ENCODE data around the gene PDZRN4.
"Not testable (repeated sequence)": the region's sequence is repeated elsewhere in the genome, so short reads cannot be mapped to it uniquely, and the experiment has no call there.

The PDZRN4 gene

DNA sequence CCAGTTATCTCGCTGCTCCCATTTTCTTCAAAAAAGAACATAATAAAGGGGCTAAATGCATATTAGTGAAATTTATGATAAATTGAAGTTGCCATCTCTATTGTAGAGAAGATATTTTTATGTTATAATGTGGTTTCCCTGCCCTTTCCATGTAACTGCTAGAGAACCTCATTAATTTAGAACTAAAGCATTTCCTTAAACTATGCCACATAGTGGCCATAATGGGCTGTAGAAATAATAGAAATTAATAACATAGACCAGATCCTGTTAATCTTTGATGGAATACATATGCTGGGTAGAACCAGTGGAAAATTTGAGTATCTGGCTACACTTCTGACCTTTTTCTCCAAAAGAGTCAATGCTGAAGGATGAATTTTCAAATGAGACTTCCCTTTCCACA, 376.7 kb downstream of the PDZRN4 start:
- DNase-seq = no peak

DNA sequence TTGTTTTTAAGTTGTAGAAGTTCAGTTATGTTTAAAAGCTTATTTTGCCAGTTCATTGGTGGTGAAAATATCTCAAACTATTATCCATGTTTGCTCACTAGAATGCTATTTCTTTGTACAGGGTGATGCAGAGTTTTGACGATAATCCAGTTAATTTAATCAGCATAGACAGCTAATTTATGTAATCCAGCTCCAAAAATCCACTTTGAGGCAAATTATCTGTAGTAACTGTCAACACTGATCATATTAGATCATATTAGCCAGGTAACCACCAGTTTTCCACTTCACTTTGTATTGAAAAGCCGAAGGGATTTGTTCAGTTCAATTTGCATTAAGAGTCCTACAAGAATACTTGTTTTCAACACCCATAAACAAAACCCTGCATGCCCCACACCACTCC, 378.6 kb downstream of the PDZRN4 start:
- DNase-seq = no peak

GRCh38 chr12:41573445-41573844, 385.3 kb downstream of the PDZRN4 start:
- no peak for DNase-seq

- no peak for DNase-seq
These were observed 388.8 kb downstream of the PDZRN4 start for GRCh38 chr12:41576925-41577324.

DNA sequence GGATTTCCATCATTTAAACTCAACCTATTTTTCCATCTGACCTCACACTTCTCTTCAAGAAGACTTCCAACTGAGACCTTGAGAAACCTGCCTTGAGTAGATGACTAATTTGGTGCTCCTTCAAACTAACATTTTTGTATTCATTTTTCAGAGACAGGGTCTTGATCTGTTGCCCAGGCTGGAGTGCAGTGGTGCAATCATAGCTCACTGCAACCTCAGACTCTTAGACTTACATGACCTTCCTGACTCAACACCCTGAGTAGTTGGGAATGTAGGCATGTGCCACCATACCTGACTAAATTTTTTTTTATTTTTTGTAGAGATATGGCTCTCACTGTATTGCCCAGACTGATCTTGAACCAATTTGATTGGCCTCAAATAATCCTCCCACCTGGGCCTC, 389.9 kb downstream of the PDZRN4 start:
- no peak for DNase-seq

DNA sequence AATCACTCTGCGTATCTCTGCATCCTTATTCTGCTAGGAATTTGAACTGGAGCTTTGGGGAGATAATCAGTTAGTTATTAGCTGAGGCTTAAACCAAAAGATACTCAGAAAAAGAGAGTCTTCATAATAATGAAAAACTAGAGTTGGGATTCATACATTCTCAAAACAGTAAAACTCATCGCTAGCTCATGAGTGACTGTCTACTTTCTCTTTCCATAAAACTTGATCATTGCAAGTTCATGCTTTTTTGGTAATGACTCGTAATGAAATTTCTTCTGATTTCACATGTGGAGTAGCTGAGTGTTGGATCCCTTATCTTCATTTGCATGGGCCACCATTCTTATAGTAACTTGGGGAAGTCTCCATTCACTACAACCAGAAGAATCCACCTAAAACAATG, 397.7 kb downstream of the PDZRN4 start:
- no peak for DNase-seq

DNA sequence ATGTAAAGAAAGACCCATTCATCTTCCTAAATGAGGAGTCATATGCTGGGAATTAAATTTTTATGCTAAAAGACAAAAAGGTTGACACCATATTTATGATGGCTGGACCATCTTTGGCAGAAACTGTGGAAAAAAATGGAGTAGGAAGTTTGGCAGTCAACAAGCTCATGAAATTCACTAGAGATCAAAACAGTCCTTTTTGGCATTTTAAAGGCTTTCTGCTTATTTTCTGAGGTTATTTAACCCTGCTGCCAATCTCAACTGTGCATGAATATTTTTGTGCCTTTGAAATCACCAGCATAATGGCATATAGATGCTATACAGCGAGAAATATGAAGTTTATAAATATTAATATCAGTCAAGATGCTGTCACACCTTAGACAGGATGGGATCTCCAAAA, 399.5 kb downstream of the PDZRN4 start:
- DNase-seq = no peak

GRCh38 chr12:41589878-41590277, 401.8 kb downstream of the PDZRN4 start:
- no peak for DNase-seq

DNA sequence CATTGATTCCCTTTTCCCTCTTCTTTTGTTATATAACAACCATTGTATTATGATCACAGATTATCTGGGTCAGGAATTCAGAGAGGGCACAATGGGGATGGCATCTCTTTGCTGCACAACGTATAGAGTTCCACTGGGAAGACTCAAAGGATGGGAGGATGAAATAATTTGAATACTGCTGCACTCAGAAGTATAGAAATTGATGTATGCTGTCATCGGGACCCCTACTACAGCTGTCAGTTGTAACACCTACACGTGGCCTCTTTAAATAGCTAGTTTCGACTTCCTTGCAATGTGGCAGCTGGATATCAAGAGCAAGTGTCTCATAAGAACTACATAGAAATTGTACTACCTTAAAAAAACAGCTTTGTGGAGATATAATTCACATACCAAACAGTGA, 408.1 kb downstream of the PDZRN4 start:
- DNase-seq = no peak

DNA sequence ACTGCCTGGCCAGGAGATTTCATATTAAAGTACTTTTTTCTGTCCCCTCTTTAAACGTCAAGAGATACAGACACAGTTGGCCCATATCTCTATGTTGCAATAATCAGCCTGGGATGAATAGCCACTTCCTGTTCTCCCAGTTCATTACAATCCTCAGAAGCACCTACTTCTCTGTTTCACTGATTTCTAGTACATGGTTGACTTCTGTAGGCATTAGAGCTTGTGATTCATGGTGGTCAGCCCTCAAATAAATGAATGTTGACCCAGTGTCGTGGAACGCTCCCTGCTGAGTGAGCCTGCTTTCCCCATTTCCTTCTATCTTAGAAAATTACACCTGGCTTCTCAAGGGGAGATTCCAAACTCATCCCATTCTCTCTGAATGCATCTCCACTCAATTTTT, 416.7 kb downstream of the PDZRN4 start:
- no peak for DNase-seq

- DNase-seq = no peak
These were observed 417.6 kb downstream of the PDZRN4 start for GRCh38 chr12:41605545-41606305.

DNA sequence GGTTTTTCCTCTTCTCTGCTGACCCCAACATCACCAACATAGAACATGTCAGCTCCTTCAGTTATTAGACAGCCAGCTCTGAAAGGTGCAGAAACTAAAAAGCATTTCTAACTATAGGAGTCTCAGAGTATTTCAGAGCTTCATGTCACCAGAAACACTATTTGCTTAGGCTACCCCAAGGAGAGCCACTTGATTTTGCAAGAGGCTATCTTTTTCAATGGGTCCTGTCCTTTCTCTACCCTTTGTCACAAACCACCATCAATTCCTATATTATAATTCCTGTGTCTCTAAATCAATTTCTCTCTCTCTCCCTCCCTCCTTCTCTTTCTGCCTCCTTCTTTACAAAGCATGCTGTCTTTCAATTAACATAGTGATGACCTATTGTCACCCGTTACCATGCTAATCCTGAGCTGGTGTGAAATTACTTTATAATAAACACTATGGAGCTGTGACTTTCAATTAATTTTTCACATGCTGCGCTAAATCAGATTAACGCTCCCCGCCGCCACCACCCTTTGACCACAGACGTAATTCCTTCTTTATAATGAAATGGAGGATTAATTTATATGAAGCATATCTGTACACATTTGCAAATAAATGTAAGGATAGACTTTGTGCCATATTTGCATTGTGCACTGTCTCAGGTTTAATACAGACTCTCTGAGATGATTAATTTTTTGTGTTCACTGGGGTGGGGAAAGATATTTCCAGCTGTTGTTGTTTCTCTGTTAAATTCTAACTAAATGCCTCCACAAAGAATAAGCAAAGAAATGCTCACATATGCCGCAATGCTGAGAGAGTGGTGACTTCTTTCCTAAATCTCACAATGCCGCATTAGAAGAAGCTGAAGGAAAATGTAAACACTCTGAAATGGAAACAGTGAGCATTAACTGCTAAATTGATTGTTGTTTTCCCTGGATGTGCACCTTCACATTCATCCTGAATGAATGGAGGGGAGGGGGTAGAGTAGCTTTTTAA, 418.6 kb downstream of the PDZRN4 start:
- no peak for DNase-seq

- DNase-seq = no peak
These were observed 424.9 kb downstream of the PDZRN4 start for GRCh38 chr12:41612892-41613557.

GRCh38 chr12:41615174-41615573, 427.1 kb downstream of the PDZRN4 start:
- DNase-seq = not testable (repeated sequence)

DNA sequence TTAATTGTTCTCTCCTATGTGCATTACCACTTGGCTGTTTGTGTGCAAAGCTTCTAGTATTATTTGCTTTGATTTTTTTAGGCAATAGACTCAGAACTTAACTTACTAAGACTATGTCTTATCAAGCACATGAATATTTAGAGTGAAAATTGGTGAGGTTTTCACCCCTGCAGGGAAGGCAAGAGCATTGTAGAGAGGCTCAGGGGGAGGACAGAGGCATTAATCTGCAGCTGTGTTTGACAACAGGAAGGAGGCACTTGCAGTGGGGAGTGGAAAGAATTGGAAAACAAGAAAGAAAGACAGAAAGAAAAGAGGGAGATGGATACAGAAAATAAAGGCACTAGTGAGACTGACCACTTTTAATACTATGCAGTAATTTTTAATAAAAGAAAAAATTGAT, 431.6 kb downstream of the PDZRN4 start:
- no peak for DNase-seq

- no peak for DNase-seq
These were observed 433.2 kb downstream of the PDZRN4 start for GRCh38 chr12:41621291-41621690.
